Keratinocyte (primary cell): Measurements from ENCODE around the gene PEDS1. TPM values are rescaled to one million over a fixed set of nuclear protein-coding genes. Genes with fewer than 3 reads are reported as not detected.

Experiments used
- DNase-seq: peaks from one replicate; pipeline ENCODE4 v3.0.0-alpha.2; 2011; ENCODE audit warnings: low read depth, missing footprints, low spot score
- FAIRE-seq: peaks from 2 replicates; lab custom pipeline; 2011; peaks lifted over from hg19 to GRCh38; lab: Jason Lieb, UNC
- H2AFZ ChIP-seq: 2 replicates; pipeline ENCODE4 v1.6.0; 2012; ENCODE audit warnings: low read length, control low read depth, inconsistent platforms; ENCODE audit not compliant: control insufficient read depth
- H3K27ac ChIP-seq: 2 replicates; pipeline ENCODE4 v1.5.1; 2011; ENCODE audit warnings: low read length; ENCODE audit not compliant: control insufficient read depth, insufficient read depth
- H3K27me3 ChIP-seq: 3 replicates; pipeline ENCODE4 v1.6.0; 2011; ENCODE audit warnings: low read length; ENCODE audit not compliant: control insufficient read depth, insufficient read depth; ENCODE audit errors: extremely low read depth
- H3K36me3 ChIP-seq, 2 experiments: 2 replicates in 1 of 2; 3 replicates in 1 of 2; pipeline ENCODE4 v1.5.1; 2011; ENCODE audit warnings: low read length in 2 of 2, mild to moderate bottlenecking in 1 of 2; ENCODE audit not compliant: control insufficient read depth in 2 of 2, insufficient read depth in 2 of 2; ENCODE audit errors: extremely low read depth in 1 of 2
- H3K4me1 ChIP-seq: 3 replicates; pipeline ENCODE4 v1.5.1; 2011; ENCODE audit warnings: low read length; ENCODE audit not compliant: control insufficient read depth, insufficient read depth; ENCODE audit errors: extremely low read depth
- H3K4me2 ChIP-seq: 3 replicates; pipeline ENCODE4 v1.6.0; 2011; ENCODE audit warnings: low read depth, low read length; ENCODE audit not compliant: control insufficient read depth, insufficient read depth; ENCODE audit errors: extremely low read depth
- H3K4me3 ChIP-seq, 3 experiments: fragments of 200-600 bp in 1 of 3; sonication (generic) in 1 of 3; 2 replicates in 2 of 3; 3 replicates in 1 of 3; pipeline ENCODE4 v1.5.1; 2011 to 2016; ENCODE audit warnings: low read length in 3 of 3, mild to moderate bottlenecking in 3 of 3, control low read depth in 2 of 3, inconsistent platforms in 1 of 3, low read depth in 1 of 3, mixed read lengths in 1 of 3, mixed run types in 1 of 3, moderate library complexity in 1 of 3; ENCODE audit not compliant: control insufficient read depth in 2 of 3, insufficient read depth in 2 of 3; ENCODE audit errors: extremely low read depth in 1 of 3
- H3K79me2 ChIP-seq: 2 replicates; pipeline ENCODE4 v1.6.0; 2012; ENCODE audit warnings: low read length; ENCODE audit not compliant: control insufficient read depth, insufficient read depth
- H3K9ac ChIP-seq: 3 replicates; pipeline ENCODE4 v1.6.0; 2011; ENCODE audit warnings: low read length; ENCODE audit not compliant: control insufficient read depth, insufficient read depth; ENCODE audit errors: extremely low read depth
- H3K9me1 ChIP-seq: 3 replicates; pipeline ENCODE4 v1.6.0; 2011; ENCODE audit warnings: low read length; ENCODE audit not compliant: control insufficient read depth, insufficient read depth; ENCODE audit errors: extremely low read depth
- H3K9me3 ChIP-seq: 2 replicates; pipeline ENCODE4 v1.5.1; 2012; ENCODE audit warnings: low read depth, low read length; ENCODE audit not compliant: control insufficient read depth
- H4K20me1 ChIP-seq: 3 replicates; pipeline ENCODE4 v1.6.0; 2011; ENCODE audit warnings: low read length; ENCODE audit not compliant: control insufficient read depth, insufficient read depth; ENCODE audit errors: extremely low read depth
- EZH2 ChIP-seq: IDR thresholded peaks from one replicate; pipeline ENCODE4 v1.6.1; 2012; ENCODE audit warnings: inconsistent platforms, mild to moderate bottlenecking, low read length, moderate library complexity
- dilution Hi-C: fragments of 300-500 bp; cut with MboI; formaldehyde crosslinking; loops from one replicate; pipeline ENCODE4 v1.7.0; 2020; ENCODE audit warnings: low sequenced_read_pairs; ENCODE audit not compliant: extremely low pct_ligation_motif_present
- polyA plus RNA-seq, 5 experiments: library from polyadenylated mRNA; depleted of rRNA in 3 of 5; stranded (reverse) in 3 of 5; stranded (forward) in 1 of 5; unstranded in 1 of 5; fragments of >200 nt; gene quantifications; 1 replicate in 1 of 5; 2 replicates in 3 of 5; 3 replicates in 1 of 5; pipeline versions ENCODE4 v1.2.1 to v1.2.3, GENCODE V29; 2011 to 2012; ENCODE audit warnings: missing spikeins in 2 of 5, low read depth in 1 of 5, low replicate concordance in 1 of 5
- TF ChIP-seq, protein P1 (sequence below), 3 experiments: IDR thresholded peaks in 1 of 3; conservative IDR thresholded peaks in 1 of 3; optimal IDR thresholded peaks in 1 of 3; 2 replicates in 2 of 3; 3 replicates in 1 of 3; pipeline versions ENCODE3 to v1.5.1; 2011; ENCODE audit warnings: low read length in 3 of 3, mild to moderate bottlenecking in 3 of 3, moderate library complexity in 2 of 3, control low read depth in 1 of 3, inconsistent platforms in 1 of 3; ENCODE audit not compliant: insufficient read depth in 2 of 3; ENCODE audit errors: extremely low read depth in 1 of 3

PEDS1 gene
- polyA plus RNA-seq, 1 donor (not counting 4 experiments of a cell fraction or from before 2014, with no cell fraction given) = 48.7 TPM

- Histone ChIP-seq H3K36me3 (peaks cover 2 to 18% of the 10 kb centered on the region in 2 experiments), H3K9me1 (no peaks in the 10 kb centered on the region), H3K4me3 (no peak overlapping the region), H3K9ac (no peak overlapping the region), H3K27me3 (no peaks in the 10 kb centered on the region), H3K79me2 (peaks cover 27% of the 10 kb centered on the region), H4K20me1 (peaks cover 26% of the 10 kb centered on the region), H3K9me3 (no peaks in the 10 kb centered on the region), H3K4me2 (no peak overlapping the region), H3K27ac (no peak overlapping the region), H3K4me1 (peaks cover 13% of the 10 kb centered on the region), H2AFZ (no peak overlapping the region)
- FAIRE-seq (no peak), DNase-seq (no peak)
- dilution Hi-C loops = no loop called here
- TF ChIP-seq, protein P1, sequence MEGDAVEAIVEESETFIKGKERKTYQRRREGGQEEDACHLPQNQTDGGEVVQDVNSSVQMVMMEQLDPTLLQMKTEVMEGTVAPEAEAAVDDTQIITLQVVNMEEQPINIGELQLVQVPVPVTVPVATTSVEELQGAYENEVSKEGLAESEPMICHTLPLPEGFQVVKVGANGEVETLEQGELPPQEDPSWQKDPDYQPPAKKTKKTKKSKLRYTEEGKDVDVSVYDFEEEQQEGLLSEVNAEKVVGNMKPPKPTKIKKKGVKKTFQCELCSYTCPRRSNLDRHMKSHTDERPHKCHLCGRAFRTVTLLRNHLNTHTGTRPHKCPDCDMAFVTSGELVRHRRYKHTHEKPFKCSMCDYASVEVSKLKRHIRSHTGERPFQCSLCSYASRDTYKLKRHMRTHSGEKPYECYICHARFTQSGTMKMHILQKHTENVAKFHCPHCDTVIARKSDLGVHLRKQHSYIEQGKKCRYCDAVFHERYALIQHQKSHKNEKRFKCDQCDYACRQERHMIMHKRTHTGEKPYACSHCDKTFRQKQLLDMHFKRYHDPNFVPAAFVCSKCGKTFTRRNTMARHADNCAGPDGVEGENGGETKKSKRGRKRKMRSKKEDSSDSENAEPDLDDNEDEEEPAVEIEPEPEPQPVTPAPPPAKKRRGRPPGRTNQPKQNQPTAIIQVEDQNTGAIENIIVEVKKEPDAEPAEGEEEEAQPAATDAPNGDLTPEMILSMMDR (optimal IDR thresholded peaks at IDR 0.05 in 1 of 3, IDR thresholded peaks at IDR 0.05 in 1 of 3, conservative IDR thresholded peaks at IDR 0.05 in 1 of 3; ENCODE audit: extremely low read depth in 1 of 3, insufficient read depth in 2 of 3, low read length in 3 of 3) = no peak
Observed at GRCh38 chr20:50196248-50196647, 42.7 kb upstream of the PEDS1 start.

GRCh38 chr20:50195524-50196120 is 42.1 kb upstream of the PEDS1 start:
- no peak overlapping the region for H2AFZ ChIP-seq
- peaks cover 13% of the 10 kb centered on the region for H3K4me1 ChIP-seq
- dilution Hi-C loops = no loop called here
- no peaks in the 10 kb centered on the region for H3K9me3 ChIP-seq
- FAIRE-seq (no peak), DNase-seq (no peak)
- H3K4me3 ChIP-seq = no peak overlapping the region
- no peak overlapping the region for H3K9ac ChIP-seq
- peaks cover 27% of the 10 kb centered on the region for H3K79me2 ChIP-seq
- H3K4me2 ChIP-seq = no peak overlapping the region
- no peak overlapping the region for H3K27ac ChIP-seq
- no peak for TF ChIP-seq EZH2
- TF ChIP-seq, protein P1 (optimal IDR thresholded peaks at IDR 0.05 in 1 of 3, IDR thresholded peaks at IDR 0.05 in 1 of 3, conservative IDR thresholded peaks at IDR 0.05 in 1 of 3; ENCODE audit: extremely low read depth in 1 of 3, insufficient read depth in 2 of 3, low read length in 3 of 3) = no peak
- peaks cover 26% of the 10 kb centered on the region for H4K20me1 ChIP-seq
- peaks cover 2 to 18% of the 10 kb centered on the region in 2 experiments for H3K36me3 ChIP-seq
- no peaks in the 10 kb centered on the region for H3K27me3 ChIP-seq
- H3K9me1 ChIP-seq = no peaks in the 10 kb centered on the region
